K562 (cell line): Measurements from ENCODE around the gene LGR6. TPM values are rescaled to one million over a fixed set of nuclear protein-coding genes. Genes with fewer than 3 reads are reported as not detected.

Experiments used
- ARID1B ChIP-seq: fragments of 450-650 bp; IDR thresholded peaks from 2 replicates; pipeline ENCODE4 v1.6.1; 2016; ENCODE audit warnings: antibody characterized with exemption, mild to moderate bottlenecking, inconsistent platforms
- ATF1 ChIP-seq, 2 experiments: fragments of 450-650 bp in 1 of 2; IDR thresholded peaks; 2 replicates each; pipeline ENCODE4 v1.6.1; 2016; ENCODE audit warnings: missing compliant biosample characterization in 1 of 2, missing genetic modification characterization in 1 of 2
- BACH1 ChIP-seq: fragments of 200-800 bp; sonication (Bioruptor generic); IDR thresholded peaks from 2 replicates; pipeline ENCODE4 v1.6.1; 2016; ENCODE audit warnings: missing genetic modification characterization, missing compliant biosample characterization
- EP400 ChIP-seq: fragments of 450-650 bp; IDR thresholded peaks from 2 replicates; pipeline ENCODE4 v1.6.1; 2017; ENCODE audit warnings: antibody characterized with exemption, mild to moderate bottlenecking, moderate library complexity
- ETV1 ChIP-seq: fragments of 450-650 bp; conservative IDR thresholded peaks from 2 replicates; pipeline ENCODE4 v1.6.1; 2016; ENCODE audit warnings: missing genetic modification characterization, control low read depth, low read depth, missing compliant biosample characterization
- FOXA3 ChIP-seq, 2 experiments: fragments of 450-650 bp in 1 of 2; sonication (generic) in 1 of 2; formaldehyde crosslinking; IDR thresholded peaks in 1 of 2; conservative IDR thresholded peaks in 1 of 2; 2 replicates each; pipeline versions ENCODE4 v1.4.0 to v1.8.0; 2020 to 2022; ENCODE audit warnings: mild to moderate bottlenecking in 2 of 2, missing genetic modification reagents in 1 of 2
- HMGN3 ChIP-seq: IDR thresholded peaks from 2 replicates; pipeline ENCODE4 v1.6.1; 2011; ENCODE audit warnings: borderline replicate concordance, low read depth, mild to moderate bottlenecking, mixed read lengths, low read length; ENCODE audit not compliant: insufficient read length; ENCODE audit errors: extremely low read depth
- NCOR1 ChIP-seq: fragments of 450-650 bp; IDR thresholded peaks from 2 replicates; pipeline ENCODE4 v1.6.1; 2016; ENCODE audit warnings: mild to moderate bottlenecking, moderate library complexity
- NFIC ChIP-seq: fragments of 450-650 bp; IDR thresholded peaks from 2 replicates; pipeline ENCODE4 v1.6.1; 2017; ENCODE audit warnings: mild to moderate bottlenecking, inconsistent platforms
- NFRKB ChIP-seq: fragments of 450-650 bp; IDR thresholded peaks from 2 replicates; pipeline ENCODE4 v1.6.1; 2016; ENCODE audit warnings: low read depth
- SMAD1 ChIP-seq: fragments of 150-350 bp; IDR thresholded peaks from 2 replicates; pipeline ENCODE4 v1.6.1; 2014; ENCODE audit warnings: low read length, low read depth; ENCODE audit not compliant: partially characterized antibody
- SMARCA4 ChIP-seq: fragments of 450-650 bp; IDR thresholded peaks from 2 replicates; pipeline ENCODE4 v1.6.1; 2016
- SMC3 ChIP-seq: conservative IDR thresholded peaks from 2 replicates; pipeline ENCODE4 v1.6.1; 2011; ENCODE audit warnings: low read depth, low read length, improper control_type of control experiment; ENCODE audit not compliant: insufficient read depth
- TCFL5 ChIP-seq: fragments of 250-450 bp; sonication (Bioruptor Pico); conservative IDR thresholded peaks from 2 replicates; pipeline ENCODE4 v1.6.1; 2021; ENCODE audit warnings: mild to moderate bottlenecking, moderate library complexity, matching md5 sums
- TRIM25 ChIP-seq: fragments of 450-650 bp; IDR thresholded peaks from 2 replicates; pipeline ENCODE4 v1.7.0; 2016; ENCODE audit warnings: borderline replicate concordance
- XRCC5 ChIP-seq: fragments of 200-400 bp; formaldehyde crosslinking; IDR thresholded peaks from 2 replicates; pipeline ENCODE4 v1.6.1; 2017; ENCODE audit warnings: low read depth, mild to moderate bottlenecking, low read length
- ZNF121 ChIP-seq: sonication (generic); formaldehyde crosslinking; conservative IDR thresholded peaks from 2 replicates; pipeline ENCODE4 v1.8.0; 2022; ENCODE audit warnings: missing genetic modification reagents
- ZNF143 ChIP-seq: sonication (generic); formaldehyde crosslinking; IDR thresholded peaks from 2 replicates; pipeline ENCODE4 v1.9.0; 2022; ENCODE audit warnings: mild to moderate bottlenecking, missing genetic modification reagents
- ZNF197 ChIP-seq: fragments of 200-800 bp; sonication (Bioruptor generic); IDR thresholded peaks from 2 replicates; pipeline ENCODE4 v1.6.1; 2016; ENCODE audit warnings: low read depth, missing genetic modification characterization, missing compliant biosample characterization
- ZNF239 ChIP-seq: fragments of 250-450 bp; sonication (Bioruptor Pico); IDR thresholded peaks from 2 replicates; pipeline ENCODE4 v1.4.0; 2020; ENCODE audit warnings: mild to moderate bottlenecking
- ZNF639 ChIP-seq, 2 experiments: fragments of 200-800 bp in 1 of 2; sonication (Bioruptor generic) in 1 of 2; sonication (generic) in 1 of 2; formaldehyde crosslinking in 1 of 2; IDR thresholded peaks in 1 of 2; conservative IDR thresholded peaks in 1 of 2; 2 replicates each; pipeline versions ENCODE4 v1.5.0 to v1.6.1; 2016 to 2020; ENCODE audit warnings: missing compliant biosample characterization in 1 of 2, missing genetic modification characterization in 1 of 2, missing genetic modification reagents in 1 of 2
- ZNF740 ChIP-seq, 3 experiments: fragments of 200-800 bp in 1 of 3; sonication (Bioruptor generic) in 1 of 3; sonication (generic) in 1 of 3; formaldehyde crosslinking in 1 of 3; IDR thresholded peaks; 2 replicates each; pipeline versions ENCODE4 v1.6.1 to v1.8.0; 2016 to 2022; ENCODE audit warnings: mild to moderate bottlenecking in 2 of 3, missing compliant biosample characterization in 2 of 3, missing genetic modification characterization in 2 of 3, missing genetic modification reagents in 1 of 3
- polyA plus RNA-seq, 8 experiments: library from polyadenylated mRNA; depleted of rRNA in 4 of 8; stranded (reverse) in 5 of 8; unstranded in 3 of 8; fragments of >200 nt; fragmentation: Nextera tagmentation in 2 of 8; fragmentation: Illumina TruSeq in 1 of 8; extraction: Ambion mirVana in 2 of 8; extraction: Trizol in 1 of 8; gene quantifications; 2 replicates each; pipeline versions ENCODE4 v1.2.1 to v1.2.3, GENCODE V29; 2011 to 2014; ENCODE audit warnings: inconsistent platforms in 1 of 8, missing spikeins in 1 of 8
- total RNA-seq, 7 experiments: library from RNA; depleted of rRNA in 6 of 7; stranded (reverse); fragments of >200 nt in 6 of 7; fragmentation: Illumina TruSeq in 2 of 7; extraction: Trizol in 2 of 7; gene quantifications; 2 replicates each; pipeline versions ENCODE4 v1.2.1 to v1.2.3, GENCODE V29; 2011 to 2021; ENCODE audit warnings: low replicate concordance in 1 of 7

The LGR6 gene
- total and polyA plus RNA-seq, 9 of the 15 experiments (the other 6 are each of a cell fraction or from before 2014, with no cell fraction given): 0.01 to 0.54 (median 0.17) TPM; not detected in 1

- no peak for TF ChIP-seq ZNF121
- 0 out of 2 replicates have a peak, but pooled peaks have one; percentile 4 for TF ChIP-seq XRCC5
- TF ChIP-seq FOXA3 (CRISPR knock-in tag; conservative IDR thresholded peaks at IDR 0.05 in 1 of 2, IDR thresholded peaks at IDR 0.05 in 1 of 2): peak in 1 of 2 experiments; percentile 62; a peak in 1 of 4 replicates
- TF ChIP-seq ETV1: peak; percentile 84
- 0 out of 2 replicates have a peak, but pooled peaks have one; percentile 17 for TF ChIP-seq NFRKB
- no peak for TF ChIP-seq ZNF239 (CRISPR knock-in tag)
- TF ChIP-seq ATF1 (CRISPR knock-in tag; IDR thresholded peaks at IDR 0.05): no peak
- no peak for TF ChIP-seq ATF1 (tag; IDR thresholded peaks at IDR 0.05)
- peak; percentile 44; the same call in 1 of the 2 replicates for TF ChIP-seq ZNF197 (CRISPR knock-in tag)
- TF ChIP-seq TCFL5 (CRISPR knock-in tag): no peak
- TF ChIP-seq HMGN3: peak; percentile 19
- TF ChIP-seq SMC3: no peak
- TF ChIP-seq ZNF740 (CRISPR knock-in tag; IDR thresholded peaks at IDR 0.05): peak; percentile 79
- peak in 1 of 2 experiments; percentile 74; a peak in 2 of 4 replicates for TF ChIP-seq ZNF740 (tag; IDR thresholded peaks at IDR 0.05)
- peak; percentile 38 for TF ChIP-seq SMAD1
- no peak for TF ChIP-seq TRIM25
- 0 out of 2 replicates have a peak, but pooled peaks have one; percentile 25 for TF ChIP-seq ZNF143 (CRISPR knock-in tag)
- TF ChIP-seq ZNF639 (CRISPR knock-in tag; conservative IDR thresholded peaks at IDR 0.05 in 1 of 2, IDR thresholded peaks at IDR 0.05 in 1 of 2): 0 out of 4 replicates have a peak, but pooled peaks of 1 of the 2 experiments have one; percentile 47
- TF ChIP-seq ARID1B: peak; percentile 66
- TF ChIP-seq EP400: peak; percentile 24; the same call in 1 of the 2 replicates
- TF ChIP-seq SMARCA4: peak; percentile 44; the same call in 1 of the 2 replicates
- 0 out of 2 replicates have a peak, but pooled peaks have one; percentile 42 for TF ChIP-seq BACH1 (tag)
- TF ChIP-seq NCOR1: peak; percentile 45; the same call in 1 of the 2 replicates
- peak; percentile 67 for TF ChIP-seq NFIC
Observed at GRCh38 chr1:202162047-202162417, 31.6 kb upstream of the LGR6 start (continued).
